Fibroblast of lung (primary cell): Measurements from ENCODE around the gene CAMTA1.

Source experiments
- EZH2 ChIP-seq: IDR thresholded peaks from 2 replicates; pipeline ENCODE4 v1.5.1; 2012; ENCODE audit warnings: low read length, control low read depth, mild to moderate bottlenecking; ENCODE audit errors: missing control alignments
- TF ChIP-seq, protein P1 (sequence below), 2 donors: IDR thresholded peaks in 1 of 2; conservative IDR thresholded peaks in 1 of 2; 1 replicate in 1 of 2; 2 replicates in 1 of 2; pipeline ENCODE4 v1.5.1; 2011 to 2012; ENCODE audit warnings: low read length in 2 of 2, control low read depth in 1 of 2, inconsistent platforms in 1 of 2, low read depth in 1 of 2, mild to moderate bottlenecking in 1 of 2

- TF ChIP-seq, protein P1, sequence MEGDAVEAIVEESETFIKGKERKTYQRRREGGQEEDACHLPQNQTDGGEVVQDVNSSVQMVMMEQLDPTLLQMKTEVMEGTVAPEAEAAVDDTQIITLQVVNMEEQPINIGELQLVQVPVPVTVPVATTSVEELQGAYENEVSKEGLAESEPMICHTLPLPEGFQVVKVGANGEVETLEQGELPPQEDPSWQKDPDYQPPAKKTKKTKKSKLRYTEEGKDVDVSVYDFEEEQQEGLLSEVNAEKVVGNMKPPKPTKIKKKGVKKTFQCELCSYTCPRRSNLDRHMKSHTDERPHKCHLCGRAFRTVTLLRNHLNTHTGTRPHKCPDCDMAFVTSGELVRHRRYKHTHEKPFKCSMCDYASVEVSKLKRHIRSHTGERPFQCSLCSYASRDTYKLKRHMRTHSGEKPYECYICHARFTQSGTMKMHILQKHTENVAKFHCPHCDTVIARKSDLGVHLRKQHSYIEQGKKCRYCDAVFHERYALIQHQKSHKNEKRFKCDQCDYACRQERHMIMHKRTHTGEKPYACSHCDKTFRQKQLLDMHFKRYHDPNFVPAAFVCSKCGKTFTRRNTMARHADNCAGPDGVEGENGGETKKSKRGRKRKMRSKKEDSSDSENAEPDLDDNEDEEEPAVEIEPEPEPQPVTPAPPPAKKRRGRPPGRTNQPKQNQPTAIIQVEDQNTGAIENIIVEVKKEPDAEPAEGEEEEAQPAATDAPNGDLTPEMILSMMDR (conservative IDR thresholded peaks at IDR 0.05 in 1 of 2, IDR thresholded peaks at IDR 0.05 in 1 of 2; ENCODE audit: low read depth in 1 of 2, low read length in 2 of 2) = no peak
- no peak for TF ChIP-seq EZH2
Measured at GRCh38 chr1:7348073-7348472, 562.8 kb downstream of the CAMTA1 start.
